Thymus (tissue), 11 donors: ENCODE data around the gene INPP5A. TPM values are rescaled to one million over a fixed set of nuclear protein-coding genes. Genes with fewer than 3 reads are reported as not detected.
"Not testable (repeated sequence)": the region's sequence is repeated elsewhere in the genome, so short reads cannot be mapped to it uniquely, and the experiment has no call there.

Source experiments
- DNase-seq, 9 donors: peaks; one replicate each; pipeline ENCODE4 v3.0.0-alpha.2; 2013; ENCODE audit warnings: low spot score in 9 of 9, low read depth in 6 of 9, missing footprints in 1 of 9
- H3K27ac ChIP-seq, 2 donors: one replicate each; pipeline ENCODE4 v1.5.1; 2013; ENCODE audit warnings: control low read depth in 1 of 2, low read depth in 1 of 2, low read length in 1 of 2, mild to moderate bottlenecking in 1 of 2, moderate library complexity in 1 of 2
- H3K27me3 ChIP-seq, 2 donors: one replicate each; pipeline ENCODE4 v1.5.1; 2013; ENCODE audit warnings: low read length in 1 of 2; ENCODE audit not compliant: control insufficient read depth in 2 of 2, insufficient read depth in 1 of 2
- H3K36me3 ChIP-seq, 2 donors: one replicate each; pipeline ENCODE4 v1.5.1; 2013; ENCODE audit warnings: low read length in 1 of 2, mild to moderate bottlenecking in 1 of 2, moderate library complexity in 1 of 2; ENCODE audit not compliant: control insufficient read depth in 2 of 2, insufficient read depth in 2 of 2
- H3K4me1 ChIP-seq, 2 donors: one replicate each; pipeline ENCODE4 v1.5.1; 2013; ENCODE audit warnings: low read length in 2 of 2; ENCODE audit not compliant: control insufficient read depth in 2 of 2, insufficient read depth in 2 of 2
- H3K4me3 ChIP-seq, 2 donors: one replicate each; pipeline ENCODE4 v1.5.1; 2013; ENCODE audit warnings: low read length in 2 of 2, control low read depth in 1 of 2, mild to moderate bottlenecking in 1 of 2
- H3K9me3 ChIP-seq, 2 donors: one replicate each; pipeline ENCODE4 v1.5.1; 2013; ENCODE audit warnings: low read length in 1 of 2, mild to moderate bottlenecking in 1 of 2; ENCODE audit not compliant: control insufficient read depth in 2 of 2, insufficient read depth in 1 of 2
- WGBS: extraction: QIAGEN DNeasy Blood & Tissue Kit; methylation state at CpG from one replicate; pipeline ENCODE4 v1.1.7; 2013; 5-methylcytosine and 5-hydroxymethylcytosine counted together
- polyA plus RNA-seq: library from polyadenylated mRNA; stranded (reverse); fragments of 200-250 nt; gene quantifications from one replicate; pipeline ENCODE4 v1.2.3, GENCODE V29; 2013
- total RNA-seq: library from RNA; stranded (reverse); fragments of 120-200 nt; gene quantifications from one replicate; pipeline ENCODE4 v1.2.4, GENCODE V29; 2013
- donor health status: healthy.

INPP5A gene
- total and polyA plus RNA-seq, 2 donors: 11.0 to 14.6 TPM

DNA sequence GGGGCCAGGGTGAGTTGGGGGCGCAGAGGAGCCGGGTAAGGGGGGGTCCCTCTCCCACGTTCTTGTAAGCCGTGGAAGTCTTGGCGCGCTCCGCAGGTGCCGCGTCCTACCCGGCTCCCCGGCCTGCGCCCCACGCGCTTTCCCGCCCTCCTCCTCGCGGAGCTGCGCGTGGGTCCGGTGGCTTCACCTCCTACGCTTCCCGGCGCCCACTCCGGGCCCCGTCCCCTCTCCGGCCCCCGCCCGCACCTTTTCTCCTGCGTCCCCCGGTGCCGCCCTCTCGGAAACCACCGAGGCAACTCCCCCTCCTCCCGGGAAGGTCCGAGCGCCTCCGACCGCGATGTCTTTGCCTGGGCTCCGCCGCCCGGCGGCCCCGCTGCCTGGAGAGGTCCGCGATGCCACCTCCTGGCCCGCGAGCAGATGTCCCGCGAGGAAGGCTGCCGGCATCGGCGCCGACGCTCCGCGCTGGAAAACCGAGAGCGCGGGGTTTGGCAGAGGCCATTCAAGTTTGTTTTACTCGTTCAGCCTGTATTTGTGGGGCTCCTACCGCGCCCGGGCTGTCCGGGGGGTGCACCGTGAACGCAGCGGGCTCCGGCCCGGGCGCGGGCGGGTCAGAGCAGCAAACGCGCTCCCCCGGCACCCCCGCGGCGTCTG is 250.7 kb downstream of the INPP5A start:
- no peak for DNase-seq
- Histone ChIP-seq H3K27ac (no peak overlapping the region), H3K9me3 (peaks cover 0 to 4% of the 10 kb centered on the region in 2 donors), H3K27me3 (peaks cover 75 to 78% of the 10 kb centered on the region in 2 donors), H3K36me3 (no peaks in the 10 kb centered on the region), H3K4me3 (no peak overlapping the region), H3K4me1 (no peaks in the 10 kb centered on the region)
- WGBS: 5% methylated on average over 79 of the region's 79 CpGs

GRCh38 chr10:132788831-132789219 is 251.2 kb downstream of the INPP5A start:
- H3K4me1 ChIP-seq: no peaks in the 10 kb centered on the region
- no peak overlapping the region for H3K27ac ChIP-seq
- no peaks in the 10 kb centered on the region for H3K36me3 ChIP-seq
- no peak for DNase-seq
- H3K4me3 ChIP-seq: no peak overlapping the region
- peaks cover 69 to 76% of the 10 kb centered on the region in 2 donors for H3K27me3 ChIP-seq
- peaks cover 0 to 4% of the 10 kb centered on the region in 2 donors for H3K9me3 ChIP-seq
- 7% methylated on average over 30 of the region's 30 CpGs for WGBS

DNA sequence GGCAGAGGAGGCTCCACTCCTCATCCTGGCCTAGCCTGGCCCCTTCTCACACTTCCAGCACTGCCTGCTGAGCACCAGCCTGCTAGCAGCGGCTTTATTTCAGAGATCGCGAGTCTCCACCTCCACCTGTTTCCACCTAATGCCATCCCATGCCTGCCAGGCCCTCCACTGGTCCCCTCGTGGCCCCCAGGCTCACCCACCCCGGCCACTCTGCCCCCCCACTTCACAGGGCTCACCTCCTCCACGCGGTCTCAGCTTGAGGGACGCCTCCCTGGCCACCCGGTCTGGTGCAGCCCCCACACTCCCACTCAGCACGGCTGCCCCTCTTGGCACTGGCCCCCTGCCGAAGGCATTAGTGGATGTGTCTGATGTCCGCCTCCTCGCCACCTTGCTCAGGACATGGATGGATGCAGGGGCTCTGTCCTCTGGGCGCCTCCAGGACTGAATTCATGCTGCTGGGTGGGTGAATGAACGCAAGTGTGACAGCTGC is 252.1 kb downstream of the INPP5A start:
- H3K9me3 ChIP-seq: peaks cover 0 to 4% of the 10 kb centered on the region in 2 donors
- H3K4me1 ChIP-seq: no peaks in the 10 kb centered on the region
- H3K36me3 ChIP-seq: no peaks in the 10 kb centered on the region
- H3K27ac ChIP-seq: no peak overlapping the region
- H3K27me3 ChIP-seq: peaks cover 61 to 69% of the 10 kb centered on the region in 2 donors
- WGBS: 77% methylated on average over 15 of the region's 15 CpGs
- no peak for DNase-seq
- H3K4me3 ChIP-seq: no peak overlapping the region

GRCh38 chr10:132790470-132790869 is 252.9 kb downstream of the INPP5A start:
- no peak overlapping the region for H3K27ac ChIP-seq
- no peak overlapping the region for H3K4me3 ChIP-seq
- DNase-seq: no peak
- no peaks in the 10 kb centered on the region for H3K36me3 ChIP-seq
- H3K27me3 ChIP-seq: peaks cover 53 to 63% of the 10 kb centered on the region in 2 donors
- H3K4me1 ChIP-seq: no peaks in the 10 kb centered on the region
- peaks cover 0 to 1% of the 10 kb centered on the region in 2 donors for H3K9me3 ChIP-seq
- 63% methylated on average over 7 of the region's 7 CpGs for WGBS

- no peaks in the 10 kb centered on the region for H3K4me1 ChIP-seq
- H3K9me3 ChIP-seq: peaks cover 0 to 1% of the 10 kb centered on the region in 2 donors
- H3K4me3 ChIP-seq: no peak overlapping the region
- DNase-seq: no peak
- 57% methylated on average over 31 of the region's 31 CpGs for WGBS
- H3K27ac ChIP-seq: no peak overlapping the region
- H3K36me3 ChIP-seq: no peaks in the 10 kb centered on the region
- H3K27me3 ChIP-seq: peaks cover 47 to 60% of the 10 kb centered on the region in 2 donors
These were observed 253.6 kb downstream of the INPP5A start for GRCh38 chr10:132790934-132791829.

GRCh38 chr10:132792099-132792498 is 254.5 kb downstream of the INPP5A start:
- WGBS: 98% methylated on average over 33 of the region's 33 CpGs
- H3K4me3 ChIP-seq, H3K27ac ChIP-seq, H3K9me3 ChIP-seq, DNase-seq, H3K4me1 ChIP-seq, H3K36me3 ChIP-seq: not testable (repeated sequence)
- peaks cover 38 to 53% of the 10 kb centered on the region in 2 donors for H3K27me3 ChIP-seq

GRCh38 chr10:132792796-132793195 is 255.2 kb downstream of the INPP5A start:
- Histone ChIP-seq H3K27me3 (peaks cover 31 to 46% of the 10 kb centered on the region in 2 donors), H3K36me3 (no peaks in the 10 kb centered on the region), H3K27ac (no peak overlapping the region), H3K4me1 (no peaks in the 10 kb centered on the region), H3K9me3 (peaks cover 0 to 1% of the 10 kb centered on the region in 2 donors), H3K4me3 (no peak overlapping the region)
- DNase-seq: no peak
- WGBS: 92% methylated on average over 17 of the region's 17 CpGs

DNA sequence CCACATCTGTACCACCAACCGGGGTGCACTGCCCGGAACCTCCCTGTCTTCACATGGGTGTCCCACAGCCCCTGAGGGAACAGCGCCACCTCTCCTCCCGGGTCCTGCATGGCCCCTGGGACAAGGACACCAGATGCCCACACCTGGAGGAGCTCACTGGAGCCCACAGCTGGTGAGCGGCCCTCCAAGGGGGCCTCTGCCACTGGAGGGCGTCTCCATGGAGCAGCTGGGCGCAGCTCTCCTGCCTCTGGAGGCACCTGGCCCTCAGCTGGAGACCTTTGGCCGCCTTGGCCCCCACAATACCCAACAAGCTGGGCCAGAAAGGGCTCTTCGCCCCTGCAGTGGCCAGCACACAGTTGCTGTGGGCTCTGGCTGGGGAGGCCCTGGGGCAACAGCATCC is 255.6 kb downstream of the INPP5A start:
- 89% methylated on average over 9 of the region's 9 CpGs for WGBS
- H3K4me1 ChIP-seq: no peaks in the 10 kb centered on the region
- no peak overlapping the region for H3K4me3 ChIP-seq
- H3K36me3 ChIP-seq: no peaks in the 10 kb centered on the region
- no peak overlapping the region for H3K27ac ChIP-seq
- H3K9me3 ChIP-seq: peaks cover 0 to 1% of the 10 kb centered on the region in 2 donors
- DNase-seq: no peak
- H3K27me3 ChIP-seq: peaks cover 27 to 42% of the 10 kb centered on the region in 2 donors
